GM18511 (cell line): ENCODE measurements around the gene ASCC2.
"Not testable (repeated sequence)": the region's sequence is repeated elsewhere in the genome, so short reads cannot be mapped to it uniquely, and the experiment has no call there.

ENCODE experiments used
- ATAC-seq: cut with Tn5 transposase; IDR thresholded peaks from one replicate; pipeline ENCODE4 v1.9.1; 2021; ENCODE audit warnings: mild to moderate bottlenecking, moderate library complexity; ENCODE audit not compliant: unreplicated experiment

ASCC2 gene

DNA sequence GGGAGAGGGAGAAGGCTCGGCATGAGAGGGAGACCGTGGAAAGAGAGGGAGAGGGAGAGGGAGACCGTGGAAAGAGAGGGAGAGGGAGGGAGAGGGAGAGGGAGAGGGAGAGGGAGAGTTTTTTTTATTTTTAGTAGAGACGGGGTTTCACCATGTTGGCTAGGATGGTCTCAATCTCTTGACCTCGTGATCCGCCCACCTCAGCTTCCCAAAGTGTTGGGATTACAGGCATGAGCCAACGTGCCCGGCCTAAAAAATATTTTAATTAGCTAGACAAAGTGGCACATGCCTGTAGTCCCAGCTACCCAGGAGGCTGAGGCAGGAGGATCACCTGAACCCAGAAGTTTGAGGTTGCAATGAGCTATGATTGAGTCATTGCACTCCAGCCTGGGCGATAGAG, 21.0 kb upstream of the ASCC2 start:
- not testable (repeated sequence) for ATAC-seq

DNA sequence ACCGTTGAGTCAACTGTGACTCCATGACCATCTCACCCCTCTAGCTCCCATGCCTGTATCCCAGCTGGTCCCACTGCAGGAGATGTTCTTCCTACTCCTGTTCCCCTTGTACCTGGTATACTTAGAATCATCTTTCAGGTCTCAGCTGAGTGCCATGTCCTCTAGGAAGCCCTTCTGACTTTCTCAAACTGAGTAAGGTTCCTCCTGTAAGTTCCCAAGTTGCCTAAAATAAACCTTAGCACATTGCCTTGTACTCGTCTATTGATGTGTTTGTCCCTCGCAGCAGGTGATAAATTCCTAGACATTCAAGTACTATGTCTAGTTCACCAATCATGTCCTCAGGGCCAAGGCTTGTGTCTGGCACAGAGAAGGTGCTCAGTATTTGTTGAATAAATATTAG, 18.4 kb upstream of the ASCC2 start:
- ATAC-seq, result no peak

DNA sequence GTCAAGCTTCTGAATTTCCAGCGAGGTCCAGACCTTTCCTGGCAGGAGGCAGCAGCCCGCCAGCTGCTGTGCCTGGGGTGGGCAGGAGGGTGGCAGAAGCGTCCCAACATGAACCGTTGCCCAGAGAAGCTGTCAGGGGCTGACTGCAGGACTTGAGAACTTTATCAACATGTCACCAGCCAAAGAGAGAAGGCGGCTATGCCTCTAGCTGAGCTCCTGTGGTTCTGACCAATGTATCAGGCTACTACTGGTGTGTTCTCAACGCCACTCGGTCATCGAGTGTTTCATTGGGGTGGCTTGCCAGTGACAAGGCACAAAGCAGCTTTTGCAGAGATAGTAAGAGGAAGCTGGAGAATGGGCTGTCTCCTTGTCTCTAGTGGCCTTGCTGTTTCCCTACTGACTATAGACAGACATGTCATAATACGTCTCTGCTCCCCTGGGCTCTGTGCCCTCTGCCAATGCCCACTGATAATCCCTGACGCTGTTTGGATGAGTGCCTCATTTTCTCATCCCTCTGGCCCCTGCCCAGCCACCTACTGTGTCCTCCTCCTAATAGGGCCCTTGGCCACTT, 17.6 kb upstream of the ASCC2 start:
- no peak for ATAC-seq

DNA sequence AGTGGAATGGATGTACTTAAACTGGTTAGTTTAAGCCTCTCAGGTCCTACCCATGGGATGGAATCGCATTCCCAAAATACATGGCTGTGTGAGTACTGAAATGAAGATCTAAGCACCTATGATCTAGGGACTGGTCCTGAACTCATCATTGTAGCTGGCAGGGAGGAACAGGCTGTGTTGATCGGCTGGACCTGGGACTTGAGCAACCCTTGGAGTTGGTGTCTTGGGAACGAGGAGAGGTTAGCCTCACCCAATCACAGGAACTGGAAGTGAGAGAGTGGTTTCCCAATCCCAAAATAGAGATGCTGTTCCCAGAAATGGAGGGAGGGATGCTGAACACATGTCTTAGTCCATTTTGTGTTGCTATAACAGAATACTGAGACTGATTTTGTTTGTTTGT, 16.4 kb upstream of the ASCC2 start:
- no peak for ATAC-seq

DNA sequence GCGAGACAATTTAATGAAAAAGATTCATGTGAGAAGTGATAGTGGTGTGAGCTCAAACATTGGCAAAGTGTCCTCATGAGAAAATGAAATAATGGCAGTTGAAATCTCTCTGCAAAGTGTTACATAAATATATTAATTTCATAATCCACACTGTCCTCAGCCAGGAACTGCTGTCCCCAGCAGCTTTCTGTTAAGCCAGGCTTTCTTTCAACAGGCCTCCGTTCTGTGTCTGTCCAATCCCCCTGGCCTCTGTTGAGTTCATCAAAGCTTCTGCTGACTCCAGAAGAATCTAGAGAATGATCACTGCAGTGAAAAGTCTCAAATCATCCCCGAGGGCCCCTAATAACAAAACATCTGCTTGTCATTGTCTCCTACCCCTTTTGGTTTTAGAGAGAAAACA, 10.0 kb upstream of the ASCC2 start:
- ATAC-seq, result no peak

DNA sequence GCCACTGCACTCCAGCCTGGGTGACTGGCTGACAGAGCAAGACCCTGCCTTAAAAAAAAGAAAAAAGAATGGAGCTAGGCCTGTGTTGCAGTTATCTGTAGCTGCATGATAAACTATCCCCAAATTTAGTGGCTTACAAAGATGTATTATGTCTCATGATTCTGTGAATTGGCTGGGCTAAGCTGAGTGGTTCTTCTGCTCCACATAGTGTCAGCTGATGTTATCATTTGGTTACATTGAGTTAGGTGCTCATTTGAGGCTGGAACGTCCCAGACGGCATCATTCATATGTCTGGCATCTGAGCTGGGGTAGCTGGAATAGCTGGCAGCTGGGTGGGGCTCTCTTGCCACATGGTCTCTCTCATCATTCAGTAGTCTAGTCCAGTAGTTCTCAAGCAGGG, 8.2 kb upstream of the ASCC2 start:
- no peak for ATAC-seq

DNA sequence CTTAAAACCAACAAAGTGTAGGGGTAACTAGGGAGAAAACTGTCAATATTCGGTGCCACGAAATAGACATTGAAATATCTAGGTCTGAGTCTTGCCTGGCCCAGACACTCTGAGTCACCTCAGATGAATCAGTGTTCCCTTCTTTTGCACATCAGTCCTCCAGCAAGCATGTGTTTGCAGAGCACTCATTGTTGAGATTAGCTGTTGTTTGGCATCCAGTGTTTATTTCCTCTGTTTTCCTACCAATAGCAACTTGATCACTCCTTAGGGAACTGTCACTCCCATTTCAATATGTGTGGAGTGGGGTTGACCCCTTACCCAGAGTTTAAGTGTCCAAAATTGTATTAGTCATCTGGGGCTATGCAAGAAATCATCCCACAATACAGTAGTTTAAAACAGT, 4.7 kb upstream of the ASCC2 start:
- ATAC-seq, result no peak

DNA sequence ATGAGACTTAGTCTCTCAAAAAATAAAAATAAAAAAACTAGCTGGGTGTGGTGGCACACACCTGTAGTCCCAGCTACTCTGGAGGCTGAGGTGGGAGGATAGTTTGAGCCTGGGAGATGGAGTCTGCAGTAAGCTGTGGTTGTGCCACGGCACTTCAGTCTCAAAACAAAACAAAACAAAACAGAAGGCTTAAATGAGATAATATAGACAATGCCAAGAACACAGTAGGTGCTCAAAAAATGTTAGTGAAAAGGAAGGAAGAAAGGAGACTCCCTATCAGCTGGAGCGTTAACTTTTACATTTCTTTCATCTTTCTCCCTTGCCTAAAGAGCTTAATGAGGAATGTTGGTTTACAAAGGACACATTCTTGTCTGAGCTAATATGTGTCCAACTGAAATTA, 4.1 kb upstream of the ASCC2 start:
- no peak for ATAC-seq

DNA sequence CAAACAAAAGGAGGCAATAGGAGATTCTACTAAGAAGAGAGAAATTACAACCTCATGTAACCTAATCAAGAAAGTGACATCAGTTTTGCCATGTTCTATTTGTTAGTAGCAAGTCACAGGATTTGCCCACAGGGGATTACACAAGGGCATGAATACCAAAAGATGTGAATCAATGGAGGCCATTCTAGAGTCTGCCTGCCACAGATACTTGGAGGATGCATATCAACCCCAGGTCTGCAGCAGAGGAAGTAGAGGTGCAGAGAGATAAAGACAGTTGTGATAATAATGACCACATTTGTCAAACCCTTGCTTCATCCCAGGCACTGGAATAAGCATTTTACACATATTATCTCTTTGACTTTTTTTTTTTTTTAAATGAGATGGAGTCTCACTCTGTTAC, 2.4 kb upstream of the ASCC2 start:
- no peak for ATAC-seq

DNA sequence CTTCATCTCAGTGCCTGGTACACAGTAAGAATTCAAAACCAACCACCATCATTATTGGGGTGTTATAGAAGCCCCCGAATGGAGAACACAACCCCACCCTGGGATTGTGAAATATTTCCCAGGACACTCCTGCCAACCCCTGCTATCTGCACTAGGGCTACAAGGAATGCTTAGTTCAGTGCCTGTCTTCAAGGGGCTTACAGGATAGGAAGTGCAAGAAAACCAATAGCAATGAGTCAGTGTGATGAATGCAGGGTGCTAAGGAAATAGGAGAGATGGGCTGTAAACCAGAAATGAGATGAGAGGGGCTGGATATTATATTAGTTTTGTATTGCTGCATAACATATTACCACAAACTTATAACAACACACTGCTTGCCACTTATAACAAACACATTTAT, 965 bp upstream of the ASCC2 start:
- no peak for ATAC-seq

DNA sequence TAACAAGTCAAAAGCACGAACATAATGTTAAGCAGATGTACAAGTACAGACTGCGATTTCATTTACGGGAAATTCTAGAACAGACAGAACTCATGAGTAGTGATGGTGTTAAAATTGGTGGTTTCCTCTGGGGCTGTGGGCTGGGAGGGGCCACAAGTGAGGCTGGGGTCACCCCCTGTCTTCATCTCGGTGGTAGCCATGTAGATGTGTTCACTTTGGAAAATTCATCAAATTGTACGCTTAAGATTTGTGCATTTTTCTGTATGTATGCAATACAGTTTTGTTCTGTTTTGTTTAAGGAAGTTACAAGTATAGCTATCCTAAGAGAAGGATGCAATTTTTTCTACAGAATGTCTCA, 504 bp upstream of the ASCC2 start:
- ATAC-seq, result no peak

DNA sequence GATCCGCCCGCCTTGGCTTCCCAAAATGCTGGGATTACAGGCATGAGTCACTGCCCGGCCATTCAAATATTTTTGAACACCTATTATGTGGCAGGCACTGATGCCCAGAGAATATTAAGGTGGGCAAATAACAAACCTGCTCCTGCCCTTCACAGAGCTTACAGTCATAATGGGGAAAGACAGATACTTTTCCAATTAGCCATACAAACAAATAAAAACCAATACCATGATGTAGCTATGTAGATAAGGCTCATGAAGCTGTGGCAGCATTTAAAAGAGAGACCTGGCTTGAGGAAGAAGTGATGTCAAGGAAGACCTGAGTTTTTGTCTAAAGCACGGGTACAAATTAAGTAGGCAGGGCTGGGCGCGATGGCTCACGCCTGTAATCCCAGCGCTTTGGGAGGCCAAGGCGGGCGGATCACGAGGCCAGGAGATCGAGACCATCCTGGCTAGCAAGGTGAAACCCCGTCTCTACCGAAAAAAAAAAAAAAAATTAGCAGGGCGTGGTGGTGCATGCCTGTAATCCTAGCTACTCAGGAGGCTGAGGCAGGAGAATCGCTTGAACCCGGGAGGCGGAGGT, 1.2 kb downstream of the ASCC2 start:
- not testable (repeated sequence) for ATAC-seq

DNA sequence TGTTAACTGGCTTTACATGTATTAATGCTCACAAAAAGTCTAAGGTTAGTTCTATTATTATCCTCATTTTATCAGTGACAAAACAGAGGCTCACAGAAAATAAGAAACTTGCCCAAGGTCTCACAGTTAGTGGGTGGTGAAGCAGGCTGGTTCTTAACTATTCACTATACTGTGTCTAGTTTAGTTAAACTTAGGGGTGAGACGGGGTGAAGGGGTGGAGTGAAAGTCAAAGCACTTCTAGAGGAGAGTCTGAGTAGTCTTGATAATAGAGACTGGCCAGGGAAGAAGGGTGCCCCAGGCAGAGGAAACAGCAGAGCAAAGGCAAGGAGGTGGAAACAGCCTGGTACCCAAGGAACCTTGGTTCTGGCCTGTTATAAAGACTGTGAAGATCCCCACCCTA, 4.0 kb downstream of the ASCC2 start:
- no peak for ATAC-seq

DNA sequence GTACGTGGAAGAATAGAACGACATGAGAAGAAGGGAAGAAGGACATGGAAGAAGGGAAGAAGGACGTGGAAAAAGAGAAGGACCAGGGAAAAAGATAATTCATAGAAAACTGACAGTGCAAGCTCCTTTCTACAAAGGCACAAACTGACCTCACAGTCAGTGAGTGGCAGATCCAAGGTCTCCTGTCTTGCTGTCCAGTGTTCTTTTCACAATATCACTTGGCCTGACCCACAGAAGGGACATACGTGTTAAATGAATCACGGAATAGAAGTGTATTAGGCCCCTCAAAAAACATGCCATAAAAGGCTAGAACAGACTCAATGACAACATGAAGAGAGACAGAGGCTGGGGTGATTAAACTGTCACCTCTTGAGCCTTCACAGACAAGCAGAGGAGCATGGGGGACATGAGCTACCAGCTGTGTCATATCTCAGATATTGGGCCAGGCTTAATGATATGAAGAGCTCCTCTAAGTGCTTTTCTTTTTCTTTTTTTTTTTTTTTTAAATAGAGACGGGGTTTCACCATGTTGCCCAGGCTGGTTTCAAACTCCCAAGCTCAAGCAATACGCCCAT, 4.6 kb downstream of the ASCC2 start:
- no peak for ATAC-seq

DNA sequence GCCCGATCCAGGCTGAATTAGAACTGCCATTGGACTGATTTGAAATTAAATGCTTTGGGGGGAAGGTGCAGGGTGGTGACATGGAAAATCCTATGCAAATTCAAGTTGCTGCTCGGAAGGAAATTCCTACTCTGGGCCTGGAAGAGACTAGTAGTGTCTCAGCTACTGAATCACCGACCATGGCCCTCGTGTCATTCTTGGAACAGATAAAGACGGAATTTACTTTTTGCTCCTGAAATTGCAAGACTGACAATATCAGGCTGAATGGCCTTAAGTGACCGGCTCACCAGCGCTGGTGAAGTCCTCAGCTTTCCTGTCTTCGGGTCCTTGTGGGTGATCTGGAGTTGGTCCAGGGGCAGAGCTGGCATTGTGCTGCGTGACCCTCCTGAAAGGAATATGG, 6.1 kb downstream of the ASCC2 start:
- ATAC-seq, result no peak

DNA sequence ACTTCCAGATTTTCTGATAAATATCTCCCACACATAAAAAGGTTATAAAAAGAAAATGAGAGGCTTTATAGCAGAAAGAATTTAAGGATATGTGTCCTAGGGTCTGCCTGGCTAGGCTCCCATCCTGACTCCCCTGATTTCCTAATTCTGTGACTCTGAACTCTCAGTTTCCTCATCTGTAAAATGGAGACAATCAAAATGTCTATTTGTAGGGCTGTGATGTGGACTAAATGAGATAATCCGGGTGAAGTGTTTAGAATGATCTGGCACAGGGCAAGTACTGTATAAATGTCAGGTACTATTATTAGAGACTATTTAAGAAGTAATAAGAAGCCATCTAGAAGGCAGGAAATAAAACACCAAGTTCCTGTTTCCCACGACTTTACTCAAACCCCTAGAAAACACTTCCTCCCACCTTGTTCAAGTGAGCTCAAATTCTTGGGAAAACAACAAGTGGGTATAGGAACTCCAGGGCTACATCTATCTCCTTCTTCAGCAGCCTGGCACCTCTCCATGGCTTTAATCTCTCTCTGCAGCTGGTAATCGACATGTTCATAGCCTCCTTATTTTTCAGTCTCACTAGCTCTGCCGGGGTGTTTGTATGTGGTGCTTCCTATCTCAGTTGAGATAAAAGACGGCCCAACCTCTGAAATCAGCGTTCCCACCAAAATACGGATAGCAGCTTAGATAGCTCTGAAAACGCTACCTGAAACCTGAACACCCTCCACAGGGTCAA, 6.7 kb downstream of the ASCC2 start:
- ATAC-seq, result no peak

DNA sequence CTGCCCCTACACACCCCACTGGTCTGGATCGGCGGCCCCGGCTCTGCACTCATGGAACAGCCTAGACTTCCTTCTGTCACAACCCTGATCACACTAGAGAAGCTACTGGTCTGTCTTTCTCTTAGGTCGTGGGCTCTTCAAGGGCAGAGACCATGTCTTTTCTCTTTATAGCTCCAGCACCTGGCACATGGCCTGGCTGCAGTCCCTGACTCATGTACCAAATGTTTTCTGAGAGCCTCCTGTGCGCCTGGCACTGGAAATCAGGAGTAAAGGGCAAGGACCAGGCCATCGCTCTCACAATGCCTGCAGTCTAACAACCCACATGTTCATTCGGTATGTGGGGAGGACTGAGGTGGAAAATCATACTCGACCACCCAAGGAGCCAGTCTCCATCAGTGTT, 7.5 kb downstream of the ASCC2 start:
- ATAC-seq, result no peak

DNA sequence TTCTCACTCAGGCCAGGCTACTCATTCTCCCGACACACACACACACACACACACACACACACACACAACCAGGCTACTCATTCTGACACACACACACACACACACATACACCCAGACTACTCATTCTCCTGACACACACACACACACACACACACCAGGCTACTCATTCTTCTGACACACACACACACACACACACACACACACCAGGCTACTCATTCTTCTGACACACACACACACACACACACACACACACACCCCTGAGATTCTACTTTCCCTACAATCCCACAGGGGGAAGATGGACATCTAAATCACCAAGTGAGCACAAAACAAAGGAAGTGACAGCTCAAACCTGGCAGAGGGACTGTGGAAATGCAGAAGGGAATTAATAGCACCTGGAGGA, 10.3 kb downstream of the ASCC2 start:
- ATAC-seq, result not testable (repeated sequence)

DNA sequence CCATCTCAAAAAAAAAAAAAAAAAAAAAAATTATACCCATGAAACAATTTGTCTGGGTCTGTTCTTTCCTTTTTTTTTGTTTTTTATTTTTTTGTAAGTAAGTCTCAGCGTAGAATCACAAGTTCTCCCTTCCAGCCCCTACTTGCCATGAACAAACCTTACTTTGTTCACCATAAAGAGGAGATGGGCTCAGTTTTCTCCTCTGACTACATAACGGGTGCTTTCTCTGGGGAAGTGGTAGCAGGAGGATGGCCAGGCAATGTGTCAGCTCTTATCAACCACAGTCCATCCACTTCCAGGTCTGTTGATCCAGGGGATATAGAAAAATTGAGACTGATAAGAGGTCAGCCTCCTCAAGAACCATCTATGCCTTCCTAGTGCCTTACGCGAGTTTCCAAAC, 11.0 kb downstream of the ASCC2 start:
- no peak for ATAC-seq

DNA sequence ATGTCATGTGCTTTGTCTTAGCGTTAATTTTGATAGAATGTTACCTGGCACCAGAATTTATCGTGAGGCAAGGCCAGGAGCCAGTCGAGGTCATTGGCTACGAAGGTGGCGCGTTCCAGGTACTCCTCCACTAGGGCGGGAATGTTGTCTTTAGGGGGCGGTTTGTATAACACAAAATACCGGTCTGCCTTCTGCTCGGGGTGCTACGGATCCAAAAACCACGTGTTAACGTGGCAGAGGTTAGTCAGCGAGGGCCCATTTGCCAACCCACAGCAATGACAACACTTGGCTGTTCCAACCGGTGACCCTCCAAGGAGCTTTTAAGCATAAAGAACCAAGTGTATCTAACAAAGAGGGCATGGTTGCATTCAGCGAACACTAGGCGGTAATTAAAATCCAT, 12.5 kb downstream of the ASCC2 start:
- no peak for ATAC-seq

DNA sequence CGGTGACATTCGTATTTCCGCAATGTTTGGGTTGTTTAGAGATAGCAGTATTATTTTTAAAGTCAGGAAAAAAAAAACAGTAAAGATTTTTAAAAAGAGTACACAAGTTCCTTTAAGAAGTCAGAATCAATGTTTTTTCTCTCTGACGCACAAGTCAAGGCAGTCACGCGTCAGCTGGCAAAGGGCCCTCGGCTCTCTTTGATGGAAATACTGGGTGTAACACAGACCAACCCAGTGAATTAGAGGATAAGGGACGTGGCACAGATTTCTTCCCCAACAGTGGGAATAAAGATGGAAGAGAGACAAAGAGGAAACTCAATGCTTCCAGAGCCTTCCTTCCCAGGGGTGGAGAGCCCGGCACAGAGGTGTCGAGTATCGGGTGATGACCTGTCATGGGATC, 13.4 kb downstream of the ASCC2 start:
- no peak for ATAC-seq

DNA sequence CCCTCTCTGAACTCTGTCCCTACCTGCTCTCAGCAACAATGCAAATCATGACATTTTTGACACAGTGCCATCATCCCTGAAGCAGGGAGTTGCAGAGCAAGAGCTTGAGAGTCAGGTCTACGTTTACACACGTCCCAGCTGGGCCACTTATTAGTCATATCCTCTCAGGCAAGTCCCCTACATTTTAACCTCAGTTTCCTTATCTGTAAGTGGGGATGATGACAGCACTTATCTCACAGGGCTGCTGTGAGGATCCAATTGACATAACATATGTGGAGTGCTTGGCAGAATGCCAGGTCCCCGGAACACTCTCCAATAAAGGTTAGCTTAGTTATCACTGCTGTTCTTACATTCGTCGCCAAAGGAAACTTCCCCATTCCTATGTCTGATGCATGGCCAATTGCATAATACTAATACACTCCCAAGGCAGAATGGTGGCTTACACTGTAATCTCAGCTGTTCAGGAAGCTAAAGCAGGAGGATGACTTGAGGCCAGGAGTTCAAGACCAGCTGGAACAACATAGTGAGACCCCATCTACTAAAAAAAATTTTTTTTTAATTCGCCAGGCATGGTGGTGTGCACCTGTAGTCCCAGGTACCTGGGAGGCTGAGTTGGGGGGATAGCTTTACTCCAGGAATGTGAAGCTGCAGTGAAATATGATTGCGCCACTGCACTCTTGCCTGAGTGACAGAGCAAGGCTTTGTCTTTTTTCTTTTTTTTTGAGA, 16.6 kb downstream of the ASCC2 start:
- no peak for ATAC-seq
